Measurements from ENCODE around the gene CYSTM1.

DNA sequence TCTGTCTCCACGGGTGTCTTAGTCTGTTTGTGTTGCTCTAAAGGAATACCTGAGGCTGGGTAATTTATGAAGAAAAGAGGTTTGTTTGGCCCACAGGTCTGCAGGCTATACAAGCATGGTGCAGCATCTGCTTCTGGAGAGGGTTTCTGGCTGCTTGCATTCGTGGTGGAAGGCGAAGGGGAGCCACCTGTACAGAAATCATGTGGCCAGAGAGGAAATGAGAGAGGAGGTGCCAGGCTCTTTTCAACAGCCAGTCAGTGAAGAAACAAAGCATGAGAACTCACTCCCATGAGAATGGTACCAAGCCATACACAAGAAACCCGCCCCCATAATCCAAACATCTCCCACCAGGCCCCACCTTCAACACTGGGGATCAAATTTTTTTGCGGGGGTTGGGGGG lies 74.5 kb downstream of the CYSTM1 start:
- TF ChIP-seq POLR2AphosphoS5 (IDR thresholded peaks at IDR 0.05), result no peak
- no peak for TF ChIP-seq POLR2A (IDR thresholded peaks at IDR 0.05)
- TF ChIP-seq, protein P1, sequence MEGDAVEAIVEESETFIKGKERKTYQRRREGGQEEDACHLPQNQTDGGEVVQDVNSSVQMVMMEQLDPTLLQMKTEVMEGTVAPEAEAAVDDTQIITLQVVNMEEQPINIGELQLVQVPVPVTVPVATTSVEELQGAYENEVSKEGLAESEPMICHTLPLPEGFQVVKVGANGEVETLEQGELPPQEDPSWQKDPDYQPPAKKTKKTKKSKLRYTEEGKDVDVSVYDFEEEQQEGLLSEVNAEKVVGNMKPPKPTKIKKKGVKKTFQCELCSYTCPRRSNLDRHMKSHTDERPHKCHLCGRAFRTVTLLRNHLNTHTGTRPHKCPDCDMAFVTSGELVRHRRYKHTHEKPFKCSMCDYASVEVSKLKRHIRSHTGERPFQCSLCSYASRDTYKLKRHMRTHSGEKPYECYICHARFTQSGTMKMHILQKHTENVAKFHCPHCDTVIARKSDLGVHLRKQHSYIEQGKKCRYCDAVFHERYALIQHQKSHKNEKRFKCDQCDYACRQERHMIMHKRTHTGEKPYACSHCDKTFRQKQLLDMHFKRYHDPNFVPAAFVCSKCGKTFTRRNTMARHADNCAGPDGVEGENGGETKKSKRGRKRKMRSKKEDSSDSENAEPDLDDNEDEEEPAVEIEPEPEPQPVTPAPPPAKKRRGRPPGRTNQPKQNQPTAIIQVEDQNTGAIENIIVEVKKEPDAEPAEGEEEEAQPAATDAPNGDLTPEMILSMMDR (IDR thresholded peaks at IDR 0.05), result no peak
